ENCODE data around the gene HOXD1.

Gene HOXD1

DNA sequence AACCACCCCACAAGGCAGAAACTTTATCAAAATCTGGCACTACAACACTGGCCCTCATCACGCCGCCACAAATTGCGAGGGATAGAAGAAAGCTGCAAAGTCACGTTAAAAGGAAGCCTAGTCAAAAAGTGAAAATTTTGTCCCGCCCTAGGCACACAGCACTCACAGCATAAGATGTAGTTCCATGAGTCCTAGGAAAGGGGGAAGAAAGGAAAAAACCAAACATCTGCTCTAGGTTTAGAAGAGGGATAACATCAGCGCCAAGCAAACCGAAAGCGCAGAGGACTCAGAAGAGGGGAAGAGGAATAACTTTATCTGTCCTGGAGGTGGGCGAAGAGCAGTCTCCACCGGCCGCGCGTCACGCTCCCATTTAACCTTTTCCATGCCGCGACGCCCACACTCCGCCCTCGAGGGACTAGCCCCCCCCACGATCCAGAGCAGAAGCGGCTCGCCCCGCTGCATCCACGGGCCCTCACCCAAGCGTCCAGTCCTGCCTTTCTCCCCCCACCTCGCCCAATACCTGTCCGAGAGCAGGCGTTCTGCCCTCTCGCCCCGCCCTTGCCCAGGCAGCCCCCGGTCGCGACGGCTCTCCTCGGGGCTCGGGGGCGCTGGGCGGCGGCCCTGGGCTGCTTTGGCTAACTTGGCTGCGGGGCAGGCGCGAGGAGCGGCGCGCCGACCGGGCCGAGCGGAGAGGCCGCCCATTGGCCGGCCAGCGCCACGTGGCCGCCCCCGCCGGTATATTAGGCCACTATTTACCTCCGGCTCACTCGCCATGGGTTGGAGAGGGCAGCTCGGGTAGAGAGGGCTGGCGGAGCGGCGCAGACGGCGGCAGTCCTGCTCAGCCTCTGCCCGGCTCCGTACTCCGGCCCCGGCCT lies at the start of gene HOXD1:
HOXD1 (plus strand) TSS at position 770 of the 875 bp plus-strand sequence. CDS start 134 bp downstream, outside the sequence.
- no peak for DNase-seq (ENCODE audit: low read depth in 2 of 2)

DNA sequence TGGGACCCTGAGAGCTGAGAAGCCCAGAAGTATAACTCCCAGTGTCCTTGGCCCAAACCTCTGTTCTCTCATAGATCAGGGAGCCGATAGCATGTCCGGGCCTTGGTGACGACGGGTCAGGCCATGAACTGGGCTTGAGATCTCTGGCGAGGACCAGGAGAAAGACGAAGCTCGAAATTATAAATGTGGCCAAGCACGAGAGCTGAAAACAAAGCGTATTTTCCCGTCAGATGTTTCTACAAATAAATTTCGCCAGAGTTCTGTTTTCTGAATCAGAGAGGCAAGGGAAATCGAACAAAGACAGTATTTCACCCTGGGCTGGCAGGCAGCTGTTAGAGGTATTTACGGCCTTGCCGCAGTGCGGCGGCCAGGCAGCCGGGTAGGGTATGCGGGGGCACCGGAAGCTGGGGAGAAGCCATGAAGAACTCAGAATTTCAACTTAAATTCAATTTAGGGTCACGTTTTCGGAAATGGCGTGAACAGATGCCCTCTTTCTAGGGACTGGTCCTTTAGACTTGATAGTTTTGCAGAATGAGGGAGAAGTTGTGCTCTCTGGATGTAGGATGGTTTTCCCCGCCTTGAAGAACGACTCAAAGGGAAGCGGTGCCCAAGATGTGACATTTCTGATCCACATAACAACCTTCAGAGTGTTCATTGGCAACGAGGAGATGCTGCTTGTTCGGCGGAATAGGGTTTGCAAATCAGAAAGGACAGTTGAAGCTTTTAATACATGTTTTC lies 49.4 kb upstream of the HOXD1 start:
- no peak for DNase-seq (ENCODE audit: low read depth in 2 of 2)

DNA sequence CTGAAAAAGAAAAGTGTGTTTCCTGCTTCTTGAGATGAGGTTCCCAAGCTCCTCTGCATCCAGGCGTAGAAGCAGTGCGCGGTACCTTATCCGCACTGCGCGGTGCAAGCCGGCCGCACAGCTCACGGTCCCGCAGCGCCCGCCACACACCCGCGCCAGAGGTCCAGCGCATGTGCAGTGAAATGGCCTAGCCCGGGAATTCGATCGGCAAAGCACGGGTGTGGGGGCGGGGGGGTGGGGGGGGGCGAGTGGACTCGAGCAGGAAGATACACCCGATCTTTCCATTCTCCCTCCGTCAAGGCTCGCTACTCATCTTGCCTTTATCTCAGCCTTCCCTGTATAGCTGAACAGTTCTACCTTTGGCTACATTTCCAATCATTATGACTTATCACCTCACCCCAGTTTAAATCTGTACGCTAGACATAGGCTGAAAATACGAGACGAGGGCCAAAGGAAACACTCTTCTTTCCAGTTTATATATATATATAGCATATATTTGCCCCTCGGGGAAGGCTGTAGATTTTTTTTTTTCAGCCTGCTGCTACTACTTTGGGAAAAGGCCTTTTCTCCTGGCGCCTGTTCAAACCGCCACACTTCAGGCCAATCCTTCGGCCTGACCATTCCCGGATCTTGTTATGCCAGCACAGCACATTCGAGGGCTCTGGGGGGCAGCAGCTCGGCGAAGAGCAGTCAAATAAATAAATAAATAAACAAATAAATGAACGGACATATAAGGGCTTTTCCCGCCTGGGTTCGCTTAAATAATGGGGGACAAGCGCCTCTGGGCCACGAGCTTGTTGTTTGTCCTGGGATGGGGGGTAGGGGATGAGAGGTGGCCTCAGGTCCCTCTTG lies 48.6 kb upstream of the HOXD1 start:
- no peak for DNase-seq (ENCODE audit: low read depth in 2 of 2)

DNA sequence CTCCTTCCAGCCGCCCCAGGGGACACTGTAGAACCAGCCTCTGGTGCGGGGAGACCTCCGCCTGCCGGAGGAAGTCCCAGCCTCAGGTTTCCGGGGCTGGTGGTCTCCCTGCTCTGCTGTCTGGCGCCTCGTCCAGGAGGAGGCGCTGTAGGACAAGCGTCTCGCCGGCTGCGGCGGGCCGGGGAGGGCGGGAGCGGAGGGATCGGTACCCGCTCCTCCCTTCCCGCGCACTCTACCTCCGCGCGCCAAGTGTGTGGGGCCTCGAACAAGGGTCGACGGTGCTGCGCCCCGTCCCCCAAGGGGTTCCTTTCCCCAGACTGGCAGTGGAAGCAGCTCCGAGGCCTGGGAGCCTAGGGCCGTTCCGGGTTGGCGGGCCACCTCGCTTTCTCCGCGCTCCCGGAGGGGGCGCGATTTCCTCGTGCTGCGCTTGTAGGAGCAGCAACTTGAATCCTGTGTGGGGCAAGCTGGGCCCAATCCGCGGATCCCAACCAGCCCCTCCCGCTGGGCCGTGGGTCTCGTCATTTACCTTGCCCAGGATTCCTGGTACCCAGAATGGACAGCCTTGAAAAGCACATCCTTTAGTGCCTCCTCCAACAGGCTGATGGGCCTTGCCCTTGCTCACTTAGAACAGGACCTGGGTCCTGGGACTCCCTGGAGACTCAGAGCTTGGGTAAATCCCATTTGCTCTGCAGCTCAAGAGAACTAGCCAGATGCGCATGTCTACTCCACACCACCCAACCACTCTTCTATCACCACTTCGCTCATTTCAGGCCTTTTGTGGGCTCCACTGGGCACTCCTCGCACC lies 47.8 kb upstream of the HOXD1 start:
- DNase-seq (ENCODE audit: low read depth in 2 of 2) = peak; percentile 56

DNA sequence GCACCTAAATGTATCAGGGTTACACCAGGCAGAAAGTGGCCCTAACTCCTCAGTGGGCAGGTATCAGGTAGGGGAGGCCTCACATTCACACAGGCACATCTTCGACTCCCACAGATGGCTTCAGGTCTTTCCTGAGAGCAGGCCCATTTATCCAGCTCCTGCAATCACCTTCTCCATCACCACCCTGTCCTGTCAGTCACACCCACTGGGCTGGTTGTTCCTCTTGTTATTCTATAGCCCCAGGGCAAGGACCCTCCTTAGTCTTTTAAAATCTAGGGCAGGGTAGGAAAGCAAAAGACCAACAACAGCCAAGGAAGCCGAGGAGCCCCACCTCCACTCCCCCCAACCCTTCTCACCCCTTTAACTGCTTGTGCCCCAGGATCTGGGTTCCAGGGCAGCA lies 46.2 kb upstream of the HOXD1 start:
- no peak for DNase-seq (ENCODE audit: low read depth in 2 of 2)

DNA sequence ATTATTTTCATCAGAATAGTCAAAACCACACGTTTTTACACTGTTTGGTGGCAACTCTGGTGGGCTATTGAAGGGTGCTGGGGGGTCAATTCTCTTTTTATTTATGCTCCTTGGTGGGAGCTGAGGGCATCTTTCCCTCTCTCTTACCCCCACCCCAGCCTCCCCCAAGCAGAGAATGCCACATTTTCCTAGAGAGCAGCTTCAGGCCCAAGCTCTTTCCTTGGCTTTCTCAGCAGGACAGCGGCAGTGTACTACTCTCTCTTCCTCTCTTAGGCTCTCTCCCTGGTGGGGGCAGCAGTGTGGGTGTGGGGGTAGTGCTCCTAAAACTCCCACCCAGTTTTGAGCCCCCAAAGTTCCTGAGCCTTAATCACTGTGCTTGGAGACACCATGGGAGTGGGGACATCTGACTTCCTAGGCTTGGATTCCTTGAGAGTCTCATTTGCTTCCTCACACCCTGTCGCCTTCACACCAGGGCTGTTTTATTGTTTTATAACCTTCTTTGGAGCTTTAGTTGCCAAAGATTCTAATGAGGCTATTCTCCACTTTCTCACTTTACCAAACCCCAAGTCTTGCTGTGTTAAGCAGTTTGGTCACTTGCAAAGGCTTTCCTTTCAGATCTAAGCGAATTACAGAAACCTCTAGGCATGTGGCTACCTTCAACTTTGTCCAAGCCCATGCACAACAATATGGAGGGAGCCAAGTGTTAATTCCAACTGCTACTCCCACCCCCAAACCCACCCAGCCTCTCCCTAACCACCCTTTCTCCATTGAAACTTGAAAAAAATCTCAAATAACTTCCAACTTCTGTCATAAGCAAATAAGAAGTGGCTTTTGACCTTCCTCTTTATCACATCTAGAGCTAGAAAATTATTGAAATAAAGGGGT lies 43.1 kb upstream of the HOXD1 start:
- no peak for DNase-seq (ENCODE audit: low read depth in 2 of 2)

DNA sequence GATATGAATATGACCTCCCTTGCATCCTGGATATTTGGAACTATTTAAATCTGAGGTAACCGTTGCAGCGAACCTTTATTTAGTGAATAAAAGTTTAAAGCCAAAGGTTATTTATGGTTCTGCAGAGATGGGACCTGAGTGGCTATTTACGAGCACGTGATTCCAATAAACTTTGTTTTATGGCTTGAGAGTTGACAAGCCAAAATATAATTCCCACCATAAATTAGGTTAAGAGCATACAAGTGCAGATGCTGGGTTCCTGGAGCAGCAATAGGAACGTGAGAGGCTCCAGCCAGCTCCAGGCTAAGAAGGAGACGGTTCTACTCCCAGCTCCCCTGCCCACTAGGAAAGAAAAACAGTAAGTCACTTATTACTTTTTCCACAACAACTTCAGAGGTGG lies 42.4 kb upstream of the HOXD1 start:
- no peak for DNase-seq (ENCODE audit: low read depth in 2 of 2)

DNA sequence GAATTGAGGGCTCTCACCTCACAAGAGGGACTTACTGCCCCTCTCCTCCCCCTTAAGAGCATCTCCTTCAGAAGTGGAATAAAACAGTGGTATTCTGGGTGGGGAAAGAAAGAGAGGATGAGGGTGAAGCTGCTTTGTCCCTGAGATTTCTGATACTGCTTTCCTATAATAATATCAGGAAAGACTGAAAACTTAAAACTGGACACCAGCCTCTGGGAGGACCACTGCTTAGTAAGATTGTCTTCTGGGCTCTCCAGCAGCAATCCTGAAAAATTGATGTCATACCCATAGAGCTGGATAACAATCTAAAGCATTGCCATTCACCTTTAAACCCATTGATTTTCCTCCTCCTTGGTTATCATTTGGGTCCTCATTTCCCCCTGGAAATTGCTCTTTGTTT lies 41.8 kb upstream of the HOXD1 start:
- no peak for DNase-seq (ENCODE audit: low read depth in 2 of 2)

DNA sequence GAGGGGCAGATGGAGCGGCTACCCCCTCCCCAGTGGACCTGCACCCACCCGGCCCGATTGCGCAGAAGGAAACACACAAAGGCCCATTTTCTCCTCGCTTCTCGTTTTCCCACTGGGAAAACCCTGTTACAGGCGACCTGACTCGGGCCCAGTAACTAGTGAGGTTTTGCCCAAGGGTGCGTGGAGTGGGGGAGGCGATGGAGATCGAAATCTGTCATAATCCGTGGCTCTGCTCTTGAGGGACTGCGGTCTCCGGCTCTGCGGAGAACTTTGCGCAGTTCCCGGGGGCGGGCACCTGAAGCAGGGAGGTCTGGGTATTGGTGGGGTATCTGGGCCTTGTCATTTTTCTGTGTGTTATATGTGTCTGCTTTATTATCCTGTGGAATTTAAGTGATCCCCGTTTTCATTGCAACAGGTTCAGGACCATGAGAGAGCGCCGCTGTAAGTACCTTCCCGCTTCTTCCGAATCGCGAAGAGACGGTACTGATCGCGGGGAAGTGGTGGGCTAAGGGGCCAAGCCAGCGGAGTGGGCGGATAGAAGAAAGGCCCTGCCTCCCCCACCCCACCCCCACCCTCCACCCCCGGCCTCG lies 41.2 kb upstream of the HOXD1 start:
- DNase-seq (ENCODE audit: low read depth in 2 of 2) = no peak

DNA sequence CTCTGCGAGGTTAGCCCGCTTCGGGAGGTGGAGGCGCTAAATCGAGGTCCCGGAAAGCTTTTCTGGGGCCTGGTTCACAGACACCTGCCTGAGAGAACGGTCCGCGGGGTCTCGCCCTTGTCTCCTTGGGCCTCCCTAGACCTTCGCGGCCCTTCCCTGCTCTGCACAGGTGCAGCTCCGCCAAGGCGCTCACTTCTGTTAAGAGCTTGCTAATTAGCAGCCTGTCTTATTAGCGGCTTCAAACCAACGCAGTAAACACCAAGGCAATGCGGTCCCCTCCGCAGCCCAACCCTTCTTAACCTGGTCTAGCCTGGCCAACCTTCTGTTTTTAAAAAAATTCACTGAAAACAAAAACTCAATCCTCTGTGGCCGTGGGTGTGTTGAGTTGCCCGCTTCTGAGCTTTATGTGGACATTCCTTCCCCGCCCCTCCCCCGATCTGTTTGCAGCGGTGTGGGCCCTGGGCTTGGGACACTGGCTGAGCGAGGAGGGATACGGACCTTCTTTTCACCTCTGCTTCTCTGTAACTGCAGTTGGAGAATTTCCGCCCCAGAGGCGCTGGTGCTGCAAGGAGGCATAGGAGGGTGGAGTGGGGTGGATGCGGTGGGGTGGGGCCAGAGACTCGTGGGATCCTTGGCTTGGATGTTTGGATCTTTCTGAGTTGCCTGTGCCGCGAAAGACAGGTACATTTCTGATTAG lies 40.5 kb upstream of the HOXD1 start:
- DNase-seq (ENCODE audit: low read depth in 2 of 2) = no peak

DNA sequence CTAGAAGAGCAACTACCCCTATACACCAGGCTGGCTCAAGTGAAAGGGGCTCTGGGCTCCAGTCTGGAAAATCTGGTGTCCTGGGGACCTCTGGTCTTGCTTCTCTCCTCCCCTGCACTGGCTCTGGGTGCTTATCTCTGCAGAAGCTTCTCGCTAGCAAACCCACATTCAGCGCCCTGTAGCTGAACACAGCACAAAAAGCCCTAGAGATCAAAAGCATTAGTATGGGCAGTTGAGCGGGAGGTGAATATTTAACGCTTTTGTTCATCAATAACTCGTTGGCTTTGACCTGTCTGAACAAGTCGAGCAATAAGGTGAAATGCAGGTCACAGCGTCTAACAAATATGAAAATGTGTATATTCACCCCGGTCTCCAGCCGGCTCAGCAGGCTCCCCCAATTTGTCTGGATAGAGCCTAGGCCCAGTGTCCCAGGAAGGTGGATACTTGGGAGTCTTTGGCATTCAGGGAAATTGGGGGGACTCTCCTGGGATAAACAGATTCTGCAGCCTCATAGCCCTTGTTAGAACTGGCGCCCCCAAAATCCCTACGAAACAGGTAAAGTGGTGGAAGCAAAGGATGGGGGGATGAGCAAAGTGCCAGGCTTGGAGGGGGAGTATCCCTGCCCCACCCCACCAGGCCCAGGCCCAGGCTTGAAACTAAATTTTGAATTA lies 39.6 kb upstream of the HOXD1 start:
- no peak for DNase-seq (ENCODE audit: low read depth in 2 of 2)

DNA sequence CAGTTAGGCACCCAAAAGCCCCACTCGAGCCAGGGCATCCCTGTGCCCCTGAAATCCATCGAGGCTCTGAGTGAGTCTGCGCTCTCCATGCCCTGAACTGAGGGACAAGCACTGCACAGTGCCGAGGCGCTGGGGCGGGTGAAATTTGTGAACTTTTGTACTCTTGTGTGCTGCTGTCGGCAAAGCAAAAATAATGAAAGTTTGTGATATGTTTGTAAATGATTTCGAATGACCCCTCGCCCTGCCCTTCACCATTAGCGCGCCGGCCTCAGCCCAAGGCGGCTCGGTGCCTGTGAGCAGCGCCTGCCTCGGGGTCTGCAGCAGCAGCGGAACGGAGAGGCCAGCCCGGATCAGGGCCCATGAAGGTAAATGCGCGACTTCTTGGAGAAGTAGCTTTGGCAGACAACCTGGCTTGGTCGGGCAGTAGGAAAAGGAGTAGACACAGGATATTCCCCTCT lies 39.0 kb upstream of the HOXD1 start:
- no peak for DNase-seq (ENCODE audit: low read depth in 2 of 2)

DNA sequence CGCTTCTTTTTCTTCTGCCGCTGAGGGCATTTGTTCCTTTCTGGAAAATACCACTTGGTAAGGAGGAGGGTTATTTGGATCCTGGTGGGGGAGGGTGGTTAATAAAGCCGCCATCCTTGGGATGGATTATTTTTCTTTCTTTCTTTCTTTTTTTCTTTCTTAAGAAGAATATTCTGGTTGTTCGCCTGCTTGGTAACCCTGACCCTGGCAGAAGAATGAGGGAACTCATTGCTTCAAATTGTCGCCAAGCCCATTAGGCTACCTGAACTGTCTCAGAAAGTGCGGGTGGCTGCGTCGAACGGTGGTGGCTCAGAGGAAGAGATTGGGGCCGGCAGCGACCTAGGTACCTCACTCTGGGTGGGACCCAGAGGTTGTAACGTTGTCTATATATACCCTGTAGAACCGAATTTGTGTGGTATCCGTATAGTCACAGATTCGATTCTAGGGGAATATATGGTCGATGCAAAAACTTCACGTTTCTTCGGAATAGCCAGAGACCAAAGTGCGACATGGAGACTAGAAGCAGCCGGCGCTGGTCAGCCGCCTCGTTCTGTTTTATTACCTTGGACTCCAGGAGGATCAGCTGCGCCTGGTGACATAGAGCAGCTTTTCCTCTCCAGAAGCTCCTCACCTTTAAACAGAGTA lies 38.4 kb upstream of the HOXD1 start:
- no peak for DNase-seq (ENCODE audit: low read depth in 2 of 2)

DNA sequence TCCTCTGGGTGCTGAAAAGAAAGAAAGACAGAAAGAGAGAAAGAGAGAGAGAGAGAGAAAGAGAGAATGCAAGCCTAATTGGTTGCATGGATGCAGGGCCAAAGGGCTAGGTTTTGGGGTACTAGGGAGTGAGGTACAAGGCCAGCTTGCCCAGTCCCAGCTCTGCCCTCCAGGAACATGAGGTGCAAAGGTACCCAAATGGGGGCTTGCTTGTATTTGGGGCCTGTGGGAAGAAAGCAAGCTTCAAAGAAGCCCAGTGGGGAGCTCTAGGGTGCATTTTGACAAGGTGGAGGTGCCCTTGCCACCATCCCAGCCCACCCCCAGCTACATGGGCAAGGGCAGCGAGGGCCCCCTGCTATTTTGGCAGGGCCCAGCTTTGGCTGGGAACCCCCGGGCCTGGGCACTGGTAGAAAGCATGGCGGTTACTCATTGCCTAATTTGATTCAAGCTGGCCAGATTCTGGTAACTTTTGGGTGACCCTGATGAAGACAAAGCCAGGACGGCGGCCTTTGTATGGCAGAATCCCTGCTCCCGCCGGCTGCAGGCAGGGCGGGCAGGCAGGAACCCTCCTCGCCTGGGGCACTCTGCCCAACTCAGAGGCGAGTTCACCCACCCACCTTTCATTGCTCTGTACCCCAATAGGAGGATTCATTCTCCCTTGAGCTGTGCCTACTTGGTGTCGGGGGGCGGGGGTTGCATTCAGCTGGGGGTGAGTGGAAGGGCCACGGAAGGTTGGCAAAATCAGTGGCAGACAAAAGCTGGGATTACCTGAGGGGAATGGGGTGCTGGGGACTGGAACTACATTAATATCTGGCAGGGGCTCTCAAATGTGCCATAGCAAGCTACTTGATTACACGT lies 37.7 kb upstream of the HOXD1 start:
- DNase-seq (ENCODE audit: low read depth in 2 of 2) = no peak

DNA sequence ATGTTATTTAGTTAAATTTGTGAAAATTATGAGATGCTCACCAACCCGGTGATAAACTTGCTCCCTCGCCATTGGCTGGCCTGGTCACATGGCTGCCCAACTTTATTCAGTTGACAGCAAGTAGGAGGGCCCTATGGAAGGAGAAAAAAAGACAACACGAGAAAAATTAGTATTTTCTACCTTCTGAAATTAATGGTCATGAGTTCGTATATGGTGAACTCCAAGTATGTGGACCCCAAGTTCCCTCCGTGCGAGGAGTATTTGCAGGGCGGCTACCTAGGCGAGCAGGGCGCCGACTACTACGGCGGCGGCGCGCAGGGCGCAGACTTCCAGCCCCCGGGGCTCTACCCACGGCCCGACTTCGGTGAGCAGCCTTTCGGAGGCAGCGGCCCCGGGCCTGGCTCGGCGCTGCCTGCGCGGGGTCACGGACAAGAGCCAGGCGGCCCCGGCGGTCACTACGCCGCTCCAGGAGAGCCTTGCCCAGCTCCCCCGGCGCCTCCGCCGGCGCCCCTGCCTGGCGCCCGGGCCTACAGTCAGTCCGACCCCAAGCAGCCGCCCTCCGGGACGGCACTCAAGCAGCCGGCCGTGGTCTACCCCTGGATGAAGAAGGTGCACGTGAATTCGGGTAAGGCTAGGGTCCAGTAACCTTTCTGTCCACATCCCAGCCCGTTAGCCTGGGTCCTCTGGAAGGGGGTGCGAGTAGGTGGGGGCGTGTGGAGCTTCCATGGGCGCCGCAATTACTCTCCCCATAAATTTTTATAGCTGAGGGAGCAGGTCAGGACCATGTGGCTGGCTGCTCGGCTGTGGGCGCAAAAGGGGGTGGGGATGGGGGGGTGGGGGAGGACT lies 36.8 kb upstream of the HOXD1 start, which contains the start of gene HOXD4:
HOXD4 (plus strand) TSS at position 109 of the 846 bp plus-strand sequence; CDS start at position 193, 84 bp downstream.
- DNase-seq (ENCODE audit: low read depth in 2 of 2) = no peak
